B cell (primary cell): Measurements from ENCODE around the gene EFNA1. TPM values are rescaled to one million over a fixed set of nuclear protein-coding genes. Genes with fewer than 3 reads are reported as not detected.
A peak's percentile ranks its signal among the peaks of the same experiment; 100 is the strongest.

ENCODE experiments used
- ATAC-seq: fragments of 200-7000 bp; cut with Tn5 transposase; one replicate; pipeline ENCODE4 v1.10.0; 2021; ENCODE audit warnings: low read depth, mild to moderate bottlenecking, moderate number of reproducible peaks, moderate library complexity
- CTCF ChIA-PET: fragments of 350-600 bp; sonication (Branson Sonifier 250); formaldehyde crosslinking; loops from one replicate; lab custom pipeline; 2021; ENCODE audit warnings: antibody characterized with exemption, inconsistent platforms; lab: Charles Lee
- POLR2A ChIA-PET: fragments of 350-600 bp; sonication (Branson Sonifier 250); formaldehyde crosslinking; loops from one replicate; lab custom pipeline; 2021; ENCODE audit warnings: antibody characterized with exemption; lab: Charles Lee
- DNase-seq: peaks from one replicate; pipeline ENCODE4 v3.0.0; 2013
- H2AFZ ChIP-seq: 2 replicates; pipeline ENCODE4 v1.6.1; 2012; ENCODE audit warnings: mild to moderate bottlenecking, low read depth, low read length; ENCODE audit not compliant: insufficient read depth, poor library complexity, severe bottlenecking
- H3K27ac ChIP-seq, 2 donors: 1 replicate in 1 of 2; 2 replicates in 1 of 2; pipeline ENCODE4 v1.5.1; 2012 to 2013; ENCODE audit warnings: low read length in 2 of 2, mild to moderate bottlenecking in 2 of 2, moderate library complexity in 1 of 2
- H3K27me3 ChIP-seq, 4 experiments: fragments of 200-600 bp in 1 of 4; sonication (generic) in 1 of 4; replicated peaks in 1 of 4; 1 replicate in 2 of 4; 2 replicates in 2 of 4; pipeline versions ENCODE4 v1.6.1 to v1.7.0; 2013 to 2016; ENCODE audit warnings: low read length in 3 of 4, mild to moderate bottlenecking in 2 of 4, mixed read lengths in 1 of 4, moderate library complexity in 1 of 4; ENCODE audit not compliant: insufficient read depth in 4 of 4, control insufficient read depth in 3 of 4; ENCODE audit errors: control extremely low read depth in 1 of 4
- H3K36me3 ChIP-seq, 2 experiments: replicated peaks in 1 of 2; 1 replicate in 1 of 2; 2 replicates in 1 of 2; pipeline versions ENCODE4 v1.6.1 to v1.7.1; 2013; ENCODE audit warnings: low read length in 1 of 2; ENCODE audit not compliant: insufficient read depth in 2 of 2, control insufficient read depth in 1 of 2; ENCODE audit errors: control extremely low read depth in 1 of 2, extremely low read depth in 1 of 2
- H3K4me1 ChIP-seq, 2 donors: fragments of 200-600 bp in 1 of 2; sonication (generic) in 1 of 2; 1 replicate in 1 of 2; 2 replicates in 1 of 2; pipeline versions ENCODE4 v1.5.1 to v1.6.1; 2013 to 2017; ENCODE audit warnings: low read length in 2 of 2; ENCODE audit not compliant: control insufficient read depth in 2 of 2, insufficient read depth in 2 of 2
- H3K4me2 ChIP-seq: replicated peaks from 2 replicates; pipeline ENCODE3; 2012; ENCODE audit warnings: mild to moderate bottlenecking, low read depth, low read length; ENCODE audit not compliant: poor library complexity, severe bottlenecking
- H3K4me3 ChIP-seq, 5 experiments: fragments of 200-600 bp in 1 of 5; sonication (generic) in 1 of 5; 1 replicate in 3 of 5; 2 replicates in 2 of 5; pipeline versions ENCODE4 v1.5.1 to v1.7.0; 2011 to 2016; ENCODE audit warnings: low read length in 4 of 5, mild to moderate bottlenecking in 4 of 5, low read depth in 2 of 5, control low read depth in 1 of 5, moderate library complexity in 1 of 5; ENCODE audit not compliant: insufficient read depth in 1 of 5; ENCODE audit errors: control extremely low read depth in 1 of 5, extremely low read depth in 1 of 5
- H3K79me2 ChIP-seq: fragments of 200-600 bp; sonication (generic); one replicate; pipeline ENCODE4 v1.6.0; 2016; ENCODE audit warnings: low read length; ENCODE audit not compliant: control insufficient read depth, insufficient read depth
- H3K9ac ChIP-seq: fragments of 200-600 bp; sonication (generic); 2 replicates; pipeline ENCODE4 v1.6.1; 2017; ENCODE audit warnings: mild to moderate bottlenecking, low read length, moderate library complexity
- H3K9me3 ChIP-seq, 3 donors: one replicate each; pipeline versions ENCODE4 v1.6.1 to v1.7.1; 2013; ENCODE audit warnings: low read length in 2 of 3; ENCODE audit not compliant: control insufficient read depth in 2 of 3, insufficient read depth in 1 of 3; ENCODE audit errors: control extremely low read depth in 1 of 3
- H4K20me1 ChIP-seq: 2 replicates; pipeline ENCODE4 v1.6.0; 2012; ENCODE audit warnings: mild to moderate bottlenecking, low read length; ENCODE audit not compliant: insufficient read depth, control insufficient read depth, poor library complexity, severe bottlenecking
- H3K27ac Mint-ChIP-seq: one replicate; pipeline ENCODE4 v1.8.0; 2021; ENCODE audit warnings: mixed read lengths
- H3K27me3 Mint-ChIP-seq: one replicate; pipeline ENCODE4 v1.8.0; 2021; ENCODE audit warnings: mixed read lengths
- H3K4me1 Mint-ChIP-seq: one replicate; pipeline ENCODE4 v1.8.0; 2021; ENCODE audit warnings: mixed read lengths
- H3K4me3 Mint-ChIP-seq: one replicate; pipeline ENCODE4 v1.8.0; 2021; ENCODE audit warnings: mixed read lengths
- H3K9me3 Mint-ChIP-seq: one replicate; pipeline ENCODE4 v1.8.0; 2022; ENCODE audit warnings: mixed read lengths; ENCODE audit not compliant: insufficient read depth
- CTCF ChIP-seq: fragments of 200-600 bp; IDR thresholded peaks from one replicate; pipeline ENCODE4 v1.8.0; 2022; ENCODE audit warnings: antibody characterized with exemption, mild to moderate bottlenecking
- EZH2 ChIP-seq: IDR thresholded peaks from 2 replicates; pipeline ENCODE4 v1.6.1; 2012; ENCODE audit warnings: borderline replicate concordance, low read depth, mild to moderate bottlenecking, moderate library complexity, low read length; ENCODE audit not compliant: insufficient read depth, poor library complexity, severe bottlenecking
- WGBS: methylation state at CpG from one replicate; pipeline ENCODE4 v1.1.5; 2013; ENCODE audit warnings: missing lambda C conversion rate; ENCODE audit not compliant: insufficient coverage; 5-methylcytosine and 5-hydroxymethylcytosine counted together
- intact Hi-C: fragments of 100-400 bp; cut with micrococcal nuclease; formaldehyde crosslinking; loops from one replicate; pipeline ENCODE4 v1.10.0; 2022
- polyA plus RNA-seq: library from polyadenylated mRNA; depleted of rRNA; stranded (reverse); fragments of >200 nt; gene quantifications from 2 replicates; pipeline ENCODE4 v1.2.3, GENCODE V29; 2012
- total RNA-seq, 2 donors: library from RNA; stranded (reverse); fragments of 120-200 nt in 1 of 2; gene quantifications; 1 replicate in 1 of 2; 2 replicates in 1 of 2; pipeline versions ENCODE4 v1.2.3 to v1.2.4, GENCODE V29; 2013 to 2022

Gene EFNA1
- total and polyA plus RNA-seq, 2 donors (not counting 1 experiment from before 2014, with no cell fraction given), result 0.28 TPM; not detected in 1

GRCh38 chr1:155166051-155166470, 38.4 kb downstream of the EFNA1 start:
- DNase-seq, result peak; percentile 28
- Histone ChIP-seq H4K20me1 (no peaks in the 10 kb centered on the region), H3K9ac (no peak overlapping the region), H3K36me3 (peaks cover 0 to 21% of the 10 kb centered on the region in 2 experiments), H2AFZ (peak overlapping the region; percentile 60), H3K27me3 (no peaks in the 10 kb centered on the region), H3K4me1 (peaks cover 10 to 22% of the 10 kb centered on the region in 2 donors), H3K9me3 (peaks cover 0 to 10% (median 0%) of the 10 kb centered on the region in 3 donors), H3K79me2 (peaks cover 19% of the 10 kb centered on the region), H3K4me3 (no peak overlapping the region), H3K27ac (no peak overlapping the region), H3K4me2 (peak overlapping the region; percentile 77)
- CTCF ChIA-PET, result interaction anchor here (0.6 to 10.6 kb wide), 13 partner anchors 11 to 122 kb away, joined by 3 to 307 read pairs (median 9); partner anchors contain the start of gene EFNA1
- POLR2A ChIA-PET, result no interaction called here
- ATAC-seq, result no peak
- WGBS, result 34% methylated on average over 7 of the region's 8 CpGs
- Mint-ChIP-seq H3K27ac (peak overlapping the region; percentile 56), H3K4me1 (peaks cover 20% of the 10 kb centered on the region), H3K9me3 (no peaks in the 10 kb centered on the region), H3K27me3 (no peaks in the 10 kb centered on the region), H3K4me3 (no peak overlapping the region)
- intact Hi-C loops, result loop anchor here (5.0 kb wide), 1 partner anchor 39 kb away; the partner anchor contains the start of gene EFNA1
- no peak for TF ChIP-seq EZH2
- TF ChIP-seq CTCF, result no peak

DNA sequence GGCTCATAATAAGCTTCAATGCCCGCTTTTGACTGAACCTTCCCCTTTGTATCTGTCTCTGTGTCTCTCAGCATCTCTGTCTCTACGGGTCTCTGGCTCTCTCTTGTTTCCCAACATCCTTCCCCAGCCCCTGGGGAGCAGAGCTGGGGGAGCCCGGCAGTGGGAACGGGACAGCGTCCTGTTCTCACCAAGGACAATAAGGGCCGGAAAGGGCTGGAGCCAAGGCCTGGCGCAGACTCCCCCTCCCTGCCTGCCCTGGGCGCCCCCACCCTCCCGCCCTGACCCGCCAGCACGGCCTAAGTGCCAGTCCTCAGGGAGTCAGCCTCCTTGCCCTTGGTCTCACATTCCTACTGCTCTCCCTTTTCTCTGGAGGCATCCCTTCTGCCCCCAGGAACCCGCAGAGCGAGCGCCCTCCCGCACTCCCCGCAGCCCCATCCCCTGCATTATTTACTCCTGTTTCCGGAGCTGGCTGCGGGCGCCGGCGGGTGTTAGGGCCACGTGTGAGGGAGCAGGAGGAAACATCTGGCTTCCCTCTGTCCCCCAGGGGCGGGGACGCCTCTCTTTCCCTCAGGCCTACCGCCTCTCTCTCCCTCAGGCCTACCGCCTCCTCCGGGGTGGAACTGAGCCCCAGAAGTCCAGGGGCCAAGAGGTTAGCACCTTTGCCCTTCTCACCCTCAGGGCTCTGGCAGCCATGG, 38.9 kb downstream of the EFNA1 start:
- no peak for TF ChIP-seq EZH2
- TF ChIP-seq CTCF, result no peak
- H3K27me3 Mint-ChIP-seq, result no peaks in the 10 kb centered on the region
- Histone ChIP-seq H3K4me2 (peak overlapping the region; percentile 77), H3K9me3 (peaks cover 0 to 10% (median 0%) of the 10 kb centered on the region in 3 donors), H3K27ac (peak overlapping the region; percentile 2 to 34), H3K36me3 (peaks cover 0 to 21% of the 10 kb centered on the region in 2 experiments), H3K27me3 (no peaks in the 10 kb centered on the region), H3K4me1 (peaks cover 10 to 22% of the 10 kb centered on the region in 2 donors), H3K9ac (peak overlapping the region; percentile 24), H3K4me3 (peak overlapping the region in 4 of 5 experiments; percentile 8 to 33 (median 26)), H2AFZ (peak overlapping the region; percentile 69), H3K79me2 (peaks cover 24% of the 10 kb centered on the region), H4K20me1 (no peaks in the 10 kb centered on the region)
- no peak for DNase-seq
- H3K27ac Mint-ChIP-seq, result peak overlapping the region; percentile 72
- CTCF ChIA-PET, result interaction anchor here (0.6 to 10.6 kb wide), 27 partner anchors 12 to 497 kb away, joined by 3 to 307 read pairs (median 7); partner anchors contain the start of genes DPM3, EFNA1, EFNA4 and SLC50A1
- POLR2A ChIA-PET, result interaction anchor here (0.7 to 1.5 kb wide), 5 partner anchors 28 to 82 kb away, joined by 3 to 10 read pairs (median 6); partner anchors contain the start of gene SLC50A1
- peak overlapping the region; percentile 82 for H3K4me3 Mint-ChIP-seq
- peaks cover 20% of the 10 kb centered on the region for H3K4me1 Mint-ChIP-seq
- intact Hi-C loops, result loop anchor here (1.0 to 5.0 kb wide), 4 partner anchors 26 to 103 kb away; partner anchors contain the start of genes DPM3, EFNA1 and EFNA4
- 7% methylated on average over 17 of the region's 27 CpGs for WGBS
- H3K9me3 Mint-ChIP-seq, result no peaks in the 10 kb centered on the region
- peak; percentile 7 for ATAC-seq
